Activated naive CD4-positive, alpha-beta T cell treated with anti-CD3 and anti-CD28 coated beads, Interleukin-2, amount 50 U/mL, for 24 hours (primary cell): Measurements from ENCODE around the gene BPIFA1.

Source experiments
- H3K27ac Mint-ChIP-seq: one replicate; pipeline ENCODE4 v1.8.0; 2021; ENCODE audit warnings: mild to moderate bottlenecking, mixed read lengths
- H3K27me3 Mint-ChIP-seq: one replicate; pipeline ENCODE4 v1.8.0; 2021; ENCODE audit warnings: mixed read lengths
- H3K36me3 Mint-ChIP-seq: one replicate; pipeline ENCODE4 v1.8.0; 2021; ENCODE audit warnings: mixed read lengths
- H3K4me1 Mint-ChIP-seq: one replicate; pipeline ENCODE4 v1.8.0; 2021; ENCODE audit warnings: mixed read lengths
- H3K4me3 Mint-ChIP-seq: one replicate; pipeline ENCODE4 v1.8.0; 2021; ENCODE audit warnings: mild to moderate bottlenecking, mixed read lengths
- H3K9me3 Mint-ChIP-seq: one replicate; pipeline ENCODE4 v1.8.0; 2021; ENCODE audit warnings: mixed read lengths

The BPIFA1 gene

GRCh38 chr20:33232486-33233072 lies 3.2 kb upstream of the BPIFA1 start:
- Mint-ChIP-seq H3K9me3 (no peaks in the 10 kb centered on the region), H3K4me3 (no peak overlapping the region)

GRCh38 chr20:33233129-33233774 lies 2.5 kb upstream of the BPIFA1 start:
- Mint-ChIP-seq H3K27ac (no peak overlapping the region), H3K4me1 (peaks cover 16% of the 10 kb centered on the region), H3K27me3 (no peaks in the 10 kb centered on the region), H3K36me3 (no peaks in the 10 kb centered on the region), H3K4me3 (no peak overlapping the region), H3K9me3 (no peaks in the 10 kb centered on the region)

More at GRCh38 chr20:33232486-33233072, 3.2 kb upstream of the BPIFA1 start:
- Mint-ChIP-seq H3K27me3 (no peaks in the 10 kb centered on the region), H3K36me3 (no peaks in the 10 kb centered on the region), H3K4me1 (peaks cover 16% of the 10 kb centered on the region), H3K27ac (no peak overlapping the region)

DNA sequence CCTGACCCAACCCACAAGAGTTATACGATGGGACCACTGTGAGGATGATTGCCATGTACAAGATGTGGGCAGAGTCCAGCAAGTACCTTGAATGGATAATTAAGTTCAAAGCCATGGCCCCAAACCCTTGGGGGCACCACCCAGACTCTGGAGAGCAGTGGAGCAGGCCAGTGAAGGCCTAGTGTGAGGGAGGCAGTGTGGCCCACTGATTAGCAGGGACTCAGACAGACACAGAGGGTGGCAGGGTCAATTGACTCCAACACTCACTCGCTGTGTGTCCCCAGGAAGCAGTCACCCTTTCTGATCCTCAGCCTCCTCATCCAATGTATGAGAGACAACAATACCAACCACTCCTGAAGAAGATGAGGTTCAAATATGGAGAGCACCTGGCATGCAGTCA lies 1.7 kb upstream of the BPIFA1 start:
- Mint-ChIP-seq H3K27ac (no peak overlapping the region), H3K4me1 (peaks cover 16% of the 10 kb centered on the region), H3K4me3 (no peak overlapping the region), H3K9me3 (no peaks in the 10 kb centered on the region), H3K36me3 (no peaks in the 10 kb centered on the region), H3K27me3 (no peaks in the 10 kb centered on the region)

DNA sequence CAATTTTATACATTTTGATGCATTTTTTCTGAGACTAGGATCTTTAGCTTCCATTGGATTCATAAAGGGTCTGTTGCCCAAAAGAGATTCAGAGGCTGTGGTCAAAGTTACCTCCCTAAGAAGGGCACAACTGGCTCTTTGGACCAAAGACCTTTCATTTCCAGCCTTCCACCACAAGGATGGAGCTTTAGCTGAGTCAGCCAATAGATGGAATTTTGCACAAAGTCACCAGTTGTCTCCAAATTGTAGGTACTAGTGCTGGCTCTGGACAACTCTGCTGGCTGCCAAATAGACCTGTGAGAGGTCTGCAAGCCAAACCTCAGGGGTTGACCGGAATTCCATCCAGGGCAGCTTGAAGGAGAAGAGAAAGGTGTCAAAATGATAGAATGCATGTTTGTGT lies 555 bp downstream of the BPIFA1 start:
- H3K27ac Mint-ChIP-seq = peak overlapping the region; percentile 46
- H3K36me3 Mint-ChIP-seq = no peaks in the 10 kb centered on the region
- no peaks in the 10 kb centered on the region for H3K27me3 Mint-ChIP-seq
- no peak overlapping the region for H3K4me3 Mint-ChIP-seq
- H3K9me3 Mint-ChIP-seq = no peaks in the 10 kb centered on the region
- peaks cover 10% of the 10 kb centered on the region for H3K4me1 Mint-ChIP-seq

DNA sequence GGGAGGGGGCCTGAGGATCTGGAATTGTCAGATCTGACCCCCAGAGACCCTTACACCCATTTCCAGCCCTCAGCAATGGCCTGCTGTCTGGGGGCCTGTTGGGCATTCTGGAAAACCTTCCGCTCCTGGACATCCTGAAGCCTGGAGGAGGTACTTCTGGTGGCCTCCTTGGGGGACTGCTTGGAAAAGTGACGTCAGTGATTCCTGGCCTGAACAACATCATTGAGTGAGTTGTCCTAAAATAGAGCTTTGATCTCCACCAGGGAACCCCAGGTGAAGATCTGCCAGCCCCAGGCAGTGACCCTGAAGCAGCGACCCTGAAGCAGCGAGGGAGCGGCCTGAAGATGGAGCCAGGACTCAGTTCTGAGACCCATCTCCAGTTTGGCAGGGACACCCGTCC lies 2.2 kb downstream of the BPIFA1 start:
- no peaks in the 10 kb centered on the region for H3K36me3 Mint-ChIP-seq
- H3K27me3 Mint-ChIP-seq = no peaks in the 10 kb centered on the region
- H3K4me3 Mint-ChIP-seq = no peak overlapping the region

GRCh38 chr20:33239418-33239817 lies 3.6 kb downstream of the BPIFA1 start:
- no peaks in the 10 kb centered on the region for H3K27me3 Mint-ChIP-seq

More for the DNA sequence above, 2.2 kb downstream of the BPIFA1 start:
- H3K27ac Mint-ChIP-seq = no peak overlapping the region
- H3K9me3 Mint-ChIP-seq = no peaks in the 10 kb centered on the region
- H3K4me1 Mint-ChIP-seq = peaks cover 2% of the 10 kb centered on the region

DNA sequence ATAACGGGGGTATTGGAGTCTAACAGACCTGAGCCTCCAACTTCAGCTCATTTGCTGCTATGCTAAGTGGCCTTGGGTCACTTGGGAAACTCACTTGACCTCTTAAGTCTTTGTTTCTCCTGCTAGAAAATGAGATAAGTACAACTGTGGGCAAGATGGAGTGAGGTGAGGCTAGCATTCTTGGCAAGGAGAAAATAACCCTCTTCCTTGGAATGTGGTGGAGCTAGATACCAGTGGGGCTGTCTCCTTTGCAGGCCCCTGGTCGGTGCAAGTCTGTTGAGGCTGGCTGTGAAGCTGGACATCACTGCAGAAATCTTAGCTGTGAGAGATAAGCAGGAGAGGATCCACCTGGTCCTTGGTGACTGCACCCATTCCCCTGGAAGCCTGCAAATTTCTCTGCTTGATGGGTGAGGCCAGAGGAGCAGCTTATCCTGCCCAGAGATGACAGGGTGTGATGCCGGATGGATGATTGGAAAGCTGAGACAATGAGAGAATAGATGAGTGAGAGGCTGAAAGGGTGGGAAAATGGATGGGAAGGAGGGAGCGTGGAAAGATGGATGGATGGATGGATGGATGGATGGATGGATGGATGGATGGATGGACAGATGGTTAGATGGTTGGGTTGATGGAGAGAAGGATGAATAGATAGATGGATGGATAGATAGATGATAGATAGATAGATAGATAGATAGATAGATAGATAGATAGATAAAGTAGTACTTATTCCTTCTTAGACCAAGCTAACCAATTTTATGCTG lies 4.4 kb downstream of the BPIFA1 start:
- Mint-ChIP-seq H3K4me3 (no peak overlapping the region), H3K36me3 (no peaks in the 10 kb centered on the region), H3K9me3 (no peaks in the 10 kb centered on the region), H3K27me3 (no peaks in the 10 kb centered on the region), H3K4me1 (no peaks in the 10 kb centered on the region), H3K27ac (no peak overlapping the region)

More at GRCh38 chr20:33239418-33239817, 3.6 kb downstream of the BPIFA1 start:
- no peak overlapping the region for H3K4me3 Mint-ChIP-seq
- H3K27ac Mint-ChIP-seq = no peak overlapping the region
- no peaks in the 10 kb centered on the region for H3K4me1 Mint-ChIP-seq
- H3K9me3 Mint-ChIP-seq = no peaks in the 10 kb centered on the region
- no peaks in the 10 kb centered on the region for H3K36me3 Mint-ChIP-seq

DNA sequence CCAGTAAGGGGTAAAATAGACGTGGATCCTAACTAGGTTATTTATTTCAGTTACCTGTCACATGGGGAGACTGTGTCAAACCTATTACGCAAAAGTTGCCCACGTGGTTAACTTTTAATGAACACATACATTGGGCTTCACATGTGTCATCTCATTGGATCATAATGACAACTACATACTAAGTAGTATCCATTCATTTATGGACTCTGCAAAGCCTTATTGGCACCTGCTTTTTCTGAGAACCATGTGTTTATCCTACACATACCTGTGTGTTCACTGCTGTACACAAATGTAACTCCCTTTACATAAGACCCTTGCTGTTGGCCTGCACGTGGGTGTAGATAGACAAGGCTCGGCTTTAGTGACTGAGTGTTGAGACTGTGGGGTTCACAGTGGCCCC lies 5.1 kb downstream of the BPIFA1 start:
- H3K9me3 Mint-ChIP-seq = no peaks in the 10 kb centered on the region
- no peaks in the 10 kb centered on the region for H3K4me1 Mint-ChIP-seq
- H3K4me3 Mint-ChIP-seq = no peak overlapping the region
- H3K27ac Mint-ChIP-seq = no peak overlapping the region
- no peaks in the 10 kb centered on the region for H3K27me3 Mint-ChIP-seq
- no peaks in the 10 kb centered on the region for H3K36me3 Mint-ChIP-seq

DNA sequence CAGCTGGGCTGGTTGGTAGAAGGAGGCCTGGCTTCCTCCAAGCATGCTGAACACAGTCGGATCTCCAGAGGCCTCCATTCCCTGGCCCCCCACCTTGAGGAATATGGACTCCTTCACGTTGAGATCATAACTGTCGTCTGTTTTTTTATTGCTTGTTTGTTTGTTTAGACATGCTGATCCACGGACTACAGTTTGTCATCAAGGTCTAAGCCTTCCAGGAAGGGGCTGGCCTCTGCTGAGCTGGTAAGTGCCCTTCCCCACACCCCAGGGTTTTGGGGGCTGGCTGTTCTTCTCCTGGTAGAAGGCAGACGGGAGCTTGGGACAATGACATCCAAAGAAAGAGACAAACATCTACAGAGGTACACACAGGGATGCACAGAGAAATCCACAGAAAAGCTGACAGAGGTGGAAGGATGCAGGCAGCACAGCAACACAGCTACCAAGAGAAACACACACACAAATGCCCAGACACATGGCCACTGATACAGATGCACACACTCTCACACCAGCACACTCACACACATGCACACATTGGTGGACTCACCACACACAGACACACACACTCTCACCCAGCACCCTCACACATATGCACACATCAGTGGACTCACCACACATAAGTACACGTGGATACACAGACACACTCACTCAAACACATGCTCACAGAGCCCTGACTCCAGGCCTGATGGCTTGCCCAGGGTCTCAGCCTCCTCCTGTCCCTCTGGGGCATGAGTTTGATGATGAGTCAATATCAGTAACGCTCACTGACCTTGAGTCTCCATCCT lies 6.7 kb downstream of the BPIFA1 start:
- Mint-ChIP-seq H3K27ac (no peak overlapping the region), H3K27me3 (no peaks in the 10 kb centered on the region), H3K36me3 (no peaks in the 10 kb centered on the region), H3K4me1 (no peaks in the 10 kb centered on the region), H3K4me3 (no peak overlapping the region), H3K9me3 (no peaks in the 10 kb centered on the region)

- no peak overlapping the region for H3K27ac Mint-ChIP-seq
- no peak overlapping the region for H3K4me3 Mint-ChIP-seq
- no peaks in the 10 kb centered on the region for H3K36me3 Mint-ChIP-seq
Measured at GRCh38 chr20:33246077-33246476, 10.3 kb downstream of the BPIFA1 start.

DNA sequence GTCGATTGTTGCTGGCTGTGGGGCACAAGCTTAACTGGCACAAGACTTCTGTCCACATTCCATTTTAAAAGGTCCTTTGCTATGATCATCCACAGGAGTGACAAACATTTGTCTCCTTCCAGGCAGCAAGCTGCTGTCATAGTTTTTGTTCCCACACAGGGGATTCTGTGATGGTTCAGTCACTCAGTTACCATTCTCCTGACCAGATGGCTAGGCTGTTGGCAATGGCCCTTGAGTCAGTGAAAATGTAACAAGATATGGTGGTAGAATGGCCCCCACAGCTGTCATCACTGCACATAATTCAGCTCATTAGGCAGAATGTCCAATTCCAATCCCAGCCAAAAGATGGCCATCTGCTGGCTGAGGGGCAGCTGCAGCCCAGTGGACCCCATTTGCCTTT lies 13.7 kb downstream of the BPIFA1 start:
- peaks cover 2% of the 10 kb centered on the region for H3K36me3 Mint-ChIP-seq
- H3K4me1 Mint-ChIP-seq = no peaks in the 10 kb centered on the region
- H3K27ac Mint-ChIP-seq = no peak overlapping the region
- H3K27me3 Mint-ChIP-seq = peaks cover 5% of the 10 kb centered on the region
- H3K9me3 Mint-ChIP-seq = peaks cover 5% of the 10 kb centered on the region
- no peak overlapping the region for H3K4me3 Mint-ChIP-seq

More at GRCh38 chr20:33246077-33246476, 10.3 kb downstream of the BPIFA1 start:
- no peaks in the 10 kb centered on the region for H3K9me3 Mint-ChIP-seq
- H3K27me3 Mint-ChIP-seq = no peaks in the 10 kb centered on the region
- no peaks in the 10 kb centered on the region for H3K4me1 Mint-ChIP-seq

DNA sequence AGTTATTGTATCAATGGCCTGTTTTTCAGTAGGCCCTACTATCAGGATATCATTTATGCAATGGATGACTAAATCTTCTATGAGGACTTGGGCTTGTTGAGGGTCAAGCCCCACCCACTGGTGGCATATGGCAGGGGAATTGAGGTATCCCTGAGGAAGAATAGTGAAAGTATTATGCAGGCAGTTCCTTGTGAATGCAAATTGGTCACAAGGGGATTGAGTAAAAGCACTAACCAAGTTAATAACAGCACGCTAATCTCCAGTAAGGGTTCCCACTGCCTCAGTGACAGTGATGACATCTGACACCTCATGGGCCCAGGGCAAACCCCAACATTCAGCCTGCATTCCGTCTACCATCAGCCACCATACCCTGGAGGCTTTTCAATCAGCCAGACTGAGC lies 14.9 kb downstream of the BPIFA1 start:
- Mint-ChIP-seq H3K9me3 (peaks cover 5% of the 10 kb centered on the region), H3K27me3 (peaks cover 9% of the 10 kb centered on the region), H3K27ac (no peak overlapping the region), H3K36me3 (peaks cover 2% of the 10 kb centered on the region), H3K4me1 (no peaks in the 10 kb centered on the region), H3K4me3 (no peak overlapping the region)

DNA sequence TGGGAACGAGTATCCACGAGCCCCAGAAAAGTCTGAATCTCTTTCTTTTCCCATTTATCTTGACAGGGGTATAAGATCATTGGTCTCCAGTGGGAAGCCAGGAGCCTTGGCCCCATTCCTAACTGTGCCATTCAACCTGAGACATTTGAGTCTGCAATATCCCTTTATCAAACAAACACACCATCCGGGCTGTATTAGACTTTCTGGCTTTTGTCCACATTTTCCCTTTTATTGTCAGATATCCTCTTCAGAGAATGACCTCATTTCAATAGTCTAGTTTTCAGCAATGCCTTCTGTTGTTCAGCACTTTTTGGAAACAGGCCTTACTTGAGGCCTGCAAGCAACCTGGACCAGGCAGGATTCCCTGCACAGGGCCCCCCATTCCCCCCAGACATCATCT lies 15.7 kb downstream of the BPIFA1 start:
- Mint-ChIP-seq H3K36me3 (peaks cover 2% of the 10 kb centered on the region), H3K4me1 (no peaks in the 10 kb centered on the region), H3K27me3 (peaks cover 9% of the 10 kb centered on the region), H3K9me3 (peaks cover 5% of the 10 kb centered on the region), H3K27ac (no peak overlapping the region), H3K4me3 (no peak overlapping the region)

GRCh38 chr20:33252460-33252859 lies 16.7 kb downstream of the BPIFA1 start:
- Mint-ChIP-seq H3K36me3 (peaks cover 2% of the 10 kb centered on the region), H3K4me3 (no peak overlapping the region), H3K27me3 (peaks cover 15% of the 10 kb centered on the region), H3K4me1 (no peaks in the 10 kb centered on the region), H3K9me3 (peaks cover 5% of the 10 kb centered on the region), H3K27ac (no peak overlapping the region)

DNA sequence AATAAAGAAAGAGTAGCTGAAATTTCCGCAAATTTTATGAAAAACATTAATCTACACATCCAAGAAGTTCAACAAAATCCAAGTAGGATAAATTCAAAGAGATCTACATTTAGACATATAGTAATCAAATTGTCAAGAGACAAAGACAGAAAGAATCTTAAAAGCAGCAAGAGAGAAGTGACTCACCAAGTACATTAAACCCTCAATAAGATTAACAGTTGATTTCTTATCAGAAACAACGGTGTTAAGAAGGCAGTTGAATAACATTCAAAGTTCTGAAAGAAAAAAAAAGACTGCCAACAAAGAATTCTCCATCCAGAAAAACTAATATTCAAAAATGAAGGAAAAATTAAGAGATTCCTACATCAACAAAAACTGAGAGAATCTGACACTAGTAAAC lies 19.2 kb downstream of the BPIFA1 start:
- peaks cover 16% of the 10 kb centered on the region for H3K27me3 Mint-ChIP-seq
- peaks cover 2% of the 10 kb centered on the region for H3K36me3 Mint-ChIP-seq
- H3K9me3 Mint-ChIP-seq = peaks cover 5% of the 10 kb centered on the region
- no peak overlapping the region for H3K4me3 Mint-ChIP-seq
- no peak overlapping the region for H3K27ac Mint-ChIP-seq
- no peaks in the 10 kb centered on the region for H3K4me1 Mint-ChIP-seq
